ENCODE results near the gene HEMGN. TPM values are rescaled to one million over a fixed set of nuclear protein-coding genes. Genes with fewer than 3 reads are reported as not detected.
"Not testable (repeated sequence)": the region's sequence is repeated elsewhere in the genome, so short reads cannot be mapped to it uniquely, and the experiment has no call there.

Gene HEMGN
- total RNA-seq, 4 donors from 2014 or later = 0.19 to 1.1 (median 0.44) TPM; not detected in 1

DNA sequence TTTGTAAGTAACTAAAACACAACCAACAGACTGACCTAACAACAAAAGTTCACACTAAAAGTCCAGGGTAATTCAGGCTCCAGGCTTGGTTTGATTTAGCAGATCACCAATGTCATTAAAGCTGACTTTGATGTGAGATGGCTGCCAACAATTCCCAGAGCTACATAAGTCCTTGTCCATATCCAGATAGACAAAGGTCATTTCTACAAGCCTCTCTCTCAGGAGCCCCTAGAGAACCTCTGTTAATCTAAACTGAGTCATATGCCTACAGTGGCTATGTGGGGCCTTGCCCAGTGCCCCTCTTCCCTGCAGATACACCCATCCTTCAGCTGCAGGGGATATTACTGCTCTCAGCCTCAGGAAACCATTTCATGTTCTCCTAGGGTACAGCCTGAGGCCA lies 26.9 kb upstream of the HEMGN start:
- TF ChIP-seq, protein P1, sequence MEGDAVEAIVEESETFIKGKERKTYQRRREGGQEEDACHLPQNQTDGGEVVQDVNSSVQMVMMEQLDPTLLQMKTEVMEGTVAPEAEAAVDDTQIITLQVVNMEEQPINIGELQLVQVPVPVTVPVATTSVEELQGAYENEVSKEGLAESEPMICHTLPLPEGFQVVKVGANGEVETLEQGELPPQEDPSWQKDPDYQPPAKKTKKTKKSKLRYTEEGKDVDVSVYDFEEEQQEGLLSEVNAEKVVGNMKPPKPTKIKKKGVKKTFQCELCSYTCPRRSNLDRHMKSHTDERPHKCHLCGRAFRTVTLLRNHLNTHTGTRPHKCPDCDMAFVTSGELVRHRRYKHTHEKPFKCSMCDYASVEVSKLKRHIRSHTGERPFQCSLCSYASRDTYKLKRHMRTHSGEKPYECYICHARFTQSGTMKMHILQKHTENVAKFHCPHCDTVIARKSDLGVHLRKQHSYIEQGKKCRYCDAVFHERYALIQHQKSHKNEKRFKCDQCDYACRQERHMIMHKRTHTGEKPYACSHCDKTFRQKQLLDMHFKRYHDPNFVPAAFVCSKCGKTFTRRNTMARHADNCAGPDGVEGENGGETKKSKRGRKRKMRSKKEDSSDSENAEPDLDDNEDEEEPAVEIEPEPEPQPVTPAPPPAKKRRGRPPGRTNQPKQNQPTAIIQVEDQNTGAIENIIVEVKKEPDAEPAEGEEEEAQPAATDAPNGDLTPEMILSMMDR (IDR thresholded peaks at IDR 0.05) = no peak
- ATAC-seq (ENCODE audit: low FRiP score) (no peak), DNase-seq (ENCODE audit: low spot score) (no peak)

DNA sequence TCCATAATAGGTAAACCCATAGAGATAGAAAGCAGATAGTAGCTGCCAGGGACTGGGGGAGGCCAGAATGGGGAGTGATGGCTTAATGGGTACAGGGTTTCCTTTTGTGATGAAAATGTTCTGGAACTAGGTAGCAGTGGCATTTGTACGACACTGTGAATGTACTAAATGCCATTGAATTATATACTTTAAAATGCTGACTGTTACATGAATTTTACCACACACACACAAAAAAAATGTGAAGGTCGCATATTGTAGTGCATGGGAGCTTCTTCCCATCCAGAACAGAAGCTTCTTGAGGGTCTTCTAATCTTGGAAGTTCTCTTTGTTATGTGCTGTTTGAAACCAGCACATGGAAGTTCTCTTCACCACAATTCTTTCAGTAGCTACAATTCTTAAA lies 25.3 kb upstream of the HEMGN start:
- ATAC-seq (ENCODE audit: low FRiP score) (no peak), DNase-seq (ENCODE audit: low spot score) (no peak)
- TF ChIP-seq, protein P1 (IDR thresholded peaks at IDR 0.05) = no peak

- ATAC-seq (ENCODE audit: low FRiP score) (no peak), DNase-seq (ENCODE audit: low spot score) (no peak)
- TF ChIP-seq, protein P1 (IDR thresholded peaks at IDR 0.05) = no peak
Observed at GRCh38 chr9:97962575-97962974, 24.6 kb upstream of the HEMGN start.

- ATAC-seq (ENCODE audit: low FRiP score) (no peak), DNase-seq (ENCODE audit: low spot score) (no peak)
- TF ChIP-seq, protein P1 (IDR thresholded peaks at IDR 0.05) = no peak
Observed at GRCh38 chr9:97962136-97962535, 24.2 kb upstream of the HEMGN start.

DNA sequence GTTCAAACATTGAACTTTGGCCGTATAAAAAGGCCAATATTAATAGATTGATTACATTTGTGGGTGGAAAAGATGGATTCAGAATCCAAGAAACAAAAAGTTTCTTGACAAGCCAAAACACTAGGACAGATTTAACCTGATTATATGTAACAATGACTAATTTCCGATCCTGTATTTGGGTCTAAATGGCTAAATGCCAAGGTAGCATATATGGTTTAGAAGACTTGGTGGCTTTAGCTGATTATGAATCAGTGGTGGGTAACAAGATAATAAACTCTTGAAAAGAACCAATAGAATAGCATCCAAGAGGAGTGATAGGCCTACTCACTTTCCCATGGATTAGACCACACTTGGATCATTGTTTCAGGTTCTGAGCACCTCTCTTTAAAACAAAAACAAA lies 23.4 kb upstream of the HEMGN start:
- no peak for DNase-seq (ENCODE audit: low spot score)
- ATAC-seq (ENCODE audit: low FRiP score) = no peak
- TF ChIP-seq, protein P1 (IDR thresholded peaks at IDR 0.05) = no peak

GRCh38 chr9:97960678-97961328 lies 22.8 kb upstream of the HEMGN start:
- not testable (repeated sequence) for ATAC-seq (ENCODE audit: low FRiP score); DNase-seq (ENCODE audit: low spot score)

- DNase-seq (ENCODE audit: low spot score) (no peak), ATAC-seq (ENCODE audit: low FRiP score) (no peak)
- TF ChIP-seq, protein P1 (IDR thresholded peaks at IDR 0.05) = no peak
Observed at GRCh38 chr9:97959585-97959984, 21.6 kb upstream of the HEMGN start.

Data from omental fat pad (tissue), 4 donors.